Stimulated activated CD4-positive, alpha-beta T cell treated with anti-CD3 and anti-CD28 coated beads, Interleukin-4, amount 100 ng/mL, for 48 hours (primary cell): Measurements from ENCODE around the gene NPW.

Source experiments
- DNase-seq, 2 donors: peaks; one replicate each; pipeline ENCODE4 v3.0.0-alpha.2; 2020; ENCODE audit warnings: low read depth in 2 of 2

Gene NPW

DNA sequence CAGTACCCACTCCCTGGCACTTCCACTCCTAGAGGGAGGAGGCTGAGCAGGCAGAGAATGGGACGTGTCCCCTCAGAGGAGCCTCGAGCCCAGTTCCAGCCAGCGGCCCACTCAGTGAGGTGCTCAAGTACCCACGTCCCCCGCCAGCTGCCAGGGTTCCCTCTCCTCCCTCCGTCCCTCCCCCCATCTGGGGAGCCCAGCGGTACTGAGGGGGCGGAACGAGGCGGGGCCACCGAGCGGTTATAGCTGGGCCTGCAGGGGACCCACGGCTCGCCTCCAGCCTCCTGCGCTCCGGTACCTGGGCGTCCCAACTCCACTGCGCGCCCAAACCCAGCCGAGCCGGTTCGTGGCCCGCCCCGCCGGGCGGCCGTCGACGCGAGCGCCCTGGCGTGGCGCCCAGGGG, at the start of gene NPW:
TSS of gene NPW (plus strand) at position 268 of the 403 bp plus-strand sequence.
- DNase-seq, result no peak

DNA sequence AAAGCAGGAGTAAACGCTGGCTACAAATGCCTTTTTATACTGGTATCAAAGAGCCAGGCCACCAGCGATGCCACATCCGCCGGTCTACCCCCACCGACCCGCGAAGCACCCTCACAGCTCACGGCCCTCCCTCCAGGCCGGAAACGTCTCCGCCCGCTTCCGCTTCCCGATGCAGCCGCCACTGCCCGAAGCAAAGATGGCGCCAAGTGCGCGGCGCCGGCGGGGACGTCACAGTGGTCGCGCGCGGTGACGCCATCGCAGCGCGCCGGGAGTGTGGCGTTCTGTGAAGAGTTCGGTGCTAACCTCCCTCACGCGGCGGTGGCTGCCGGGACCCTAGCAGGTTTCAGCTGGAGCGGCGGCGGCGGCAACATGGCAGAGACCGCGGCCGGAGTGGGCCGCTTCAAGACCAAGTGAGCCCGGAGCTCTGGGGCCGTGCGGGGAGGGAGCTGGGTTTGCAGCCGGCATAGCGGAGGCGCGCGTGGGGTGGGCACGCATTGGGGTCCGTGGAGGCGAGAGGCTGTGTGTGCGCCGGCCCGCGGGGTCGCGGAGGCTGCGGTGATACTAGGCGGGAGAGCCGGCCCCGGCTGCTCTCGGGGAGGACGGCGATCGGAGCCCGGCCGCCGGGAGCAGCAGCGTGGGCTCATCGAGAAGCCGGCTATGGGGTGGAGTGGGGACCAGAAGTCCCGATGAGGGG, 47.6 kb upstream of the NPW start, which contains the start of gene TBL3:
TSS of gene TBL3 (plus strand) at position 258 of the 694 bp plus-strand sequence. CDS start at position 370, 112 bp downstream.
- DNase-seq, result peak; percentile 91 to 95

DNA sequence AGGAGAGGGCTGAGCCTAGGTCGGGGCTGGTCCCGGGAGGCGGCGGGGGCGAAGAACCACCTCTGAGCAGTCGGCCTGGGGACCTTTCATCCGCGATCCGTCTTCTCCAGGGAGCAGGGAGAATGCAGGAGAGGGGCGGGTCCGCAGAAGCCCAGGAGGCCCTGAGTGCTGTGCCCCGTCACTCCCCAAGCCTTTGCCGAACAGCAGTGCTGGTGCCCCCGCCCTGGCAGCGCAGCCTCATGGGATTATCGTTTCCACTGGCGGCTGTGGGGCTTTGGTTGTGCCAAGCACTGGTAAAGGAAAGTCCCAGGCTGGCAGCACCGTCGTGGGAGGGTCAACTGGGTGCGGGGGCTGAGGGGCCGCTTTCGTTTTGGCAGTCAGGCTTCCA, 47.1 kb upstream of the NPW start:
- DNase-seq, result no peak

DNA sequence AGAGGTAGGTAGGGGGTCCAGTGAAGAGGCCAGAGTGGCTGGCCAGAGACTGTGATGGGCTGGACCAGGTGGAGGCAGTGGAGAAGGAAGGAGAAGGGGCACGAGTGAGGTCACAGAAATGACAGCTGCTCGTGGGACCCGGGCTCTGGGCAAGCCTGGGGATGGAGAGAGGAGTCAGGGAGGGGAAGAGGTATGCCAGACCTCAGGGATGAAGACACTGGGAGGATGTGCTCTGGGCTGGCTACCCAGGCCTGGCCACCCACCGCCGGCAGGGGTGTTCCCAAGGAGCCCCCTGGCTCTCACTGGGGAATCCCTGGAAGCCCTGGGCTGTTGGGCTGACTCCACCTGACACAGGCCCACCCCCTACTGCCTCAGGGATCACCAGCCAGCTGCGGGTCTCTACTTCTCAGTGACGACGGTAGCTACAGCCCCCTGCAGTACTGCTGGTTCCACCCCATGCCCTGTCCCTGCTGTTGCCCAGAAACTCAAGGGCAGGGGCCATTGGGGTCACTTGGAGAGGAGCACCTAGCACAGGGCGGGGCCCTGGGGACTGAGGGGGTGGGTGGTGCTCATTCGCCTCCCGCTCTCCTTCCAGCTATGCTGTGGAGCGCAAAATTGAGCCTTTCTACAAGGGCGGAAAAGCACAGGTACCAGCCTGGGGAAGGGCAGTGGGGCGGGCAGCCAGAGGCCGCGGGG, 46.0 kb upstream of the NPW start:
- no peak for DNase-seq

DNA sequence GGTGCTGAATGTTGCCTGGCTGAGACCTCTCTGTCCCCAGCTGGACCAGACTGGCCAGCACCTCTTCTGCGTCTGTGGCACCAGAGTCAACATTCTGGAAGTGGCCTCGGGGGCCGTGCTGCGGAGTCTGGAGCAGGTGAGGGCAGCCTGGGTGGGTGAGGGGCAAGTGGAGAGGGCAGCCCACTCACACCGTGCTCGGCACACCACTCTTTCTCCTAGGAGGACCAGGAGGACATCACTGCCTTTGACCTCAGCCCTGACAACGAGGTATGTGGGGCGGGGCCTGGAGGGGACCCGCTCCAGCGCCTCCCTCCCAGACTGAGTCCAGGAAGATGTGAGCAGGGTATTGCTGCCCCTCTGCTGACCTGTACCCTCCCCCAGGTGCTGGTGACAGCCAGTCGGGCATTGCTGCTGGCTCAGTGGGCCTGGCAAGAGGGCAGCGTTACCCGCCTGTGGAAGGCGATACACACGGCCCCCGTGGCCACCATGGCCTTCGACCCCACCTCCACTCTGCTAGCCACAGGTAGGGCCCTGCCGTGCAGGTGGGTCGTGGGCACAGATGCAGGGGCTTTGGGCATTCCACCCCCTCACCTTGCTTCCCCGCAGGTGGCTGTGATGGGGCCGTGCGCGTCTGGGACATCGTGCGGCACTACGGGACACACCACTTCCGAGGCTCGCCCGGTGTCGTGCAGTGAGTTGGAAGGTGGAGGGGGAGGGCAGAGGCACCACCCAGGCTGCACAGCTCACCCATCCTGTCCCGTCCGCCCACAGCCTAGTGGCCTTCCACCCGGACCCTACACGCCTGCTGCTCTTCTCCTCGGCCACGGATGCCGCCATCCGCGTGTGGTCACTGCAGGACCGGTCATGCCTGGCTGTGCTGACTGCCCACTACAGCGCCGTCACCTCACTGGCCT, 45.2 kb upstream of the NPW start:
- DNase-seq, result no peak

DNA sequence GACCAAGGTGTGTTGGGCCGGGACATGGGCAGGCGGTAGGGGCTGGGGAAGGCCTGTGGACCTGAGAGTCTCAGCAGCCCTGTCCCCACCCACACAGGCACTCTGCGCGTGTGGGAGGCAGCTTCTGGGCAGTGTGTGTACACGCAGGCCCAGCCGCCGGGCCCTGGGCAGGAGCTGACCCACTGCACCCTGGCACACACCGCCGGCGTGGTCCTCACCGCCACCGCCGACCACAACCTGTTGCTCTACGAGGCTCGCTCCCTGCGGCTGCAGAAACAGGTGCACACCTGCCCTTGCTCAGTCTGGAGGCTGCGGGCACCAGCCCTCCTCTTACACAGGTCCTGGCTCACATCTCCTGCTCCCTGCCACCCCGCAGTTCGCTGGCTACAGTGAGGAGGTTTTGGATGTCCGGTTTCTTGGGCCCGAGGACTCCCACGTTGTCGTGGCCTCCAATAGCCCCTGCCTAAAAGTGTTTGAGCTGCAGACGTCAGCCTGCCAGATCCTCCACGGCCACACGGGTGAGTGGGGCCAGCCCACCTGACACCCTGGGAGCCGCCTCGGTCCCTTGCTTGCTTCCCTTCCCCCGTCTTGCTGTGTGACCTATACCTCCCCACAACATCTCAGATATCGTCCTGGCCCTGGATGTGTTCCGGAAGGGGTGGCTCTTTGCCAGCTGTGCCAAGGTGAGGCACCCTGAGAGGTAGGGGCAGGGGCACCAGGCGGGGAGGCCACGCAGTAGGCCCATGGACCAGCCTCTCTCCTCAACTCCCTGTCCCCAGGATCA, 44.0 kb upstream of the NPW start:
- no peak for DNase-seq

DNA sequence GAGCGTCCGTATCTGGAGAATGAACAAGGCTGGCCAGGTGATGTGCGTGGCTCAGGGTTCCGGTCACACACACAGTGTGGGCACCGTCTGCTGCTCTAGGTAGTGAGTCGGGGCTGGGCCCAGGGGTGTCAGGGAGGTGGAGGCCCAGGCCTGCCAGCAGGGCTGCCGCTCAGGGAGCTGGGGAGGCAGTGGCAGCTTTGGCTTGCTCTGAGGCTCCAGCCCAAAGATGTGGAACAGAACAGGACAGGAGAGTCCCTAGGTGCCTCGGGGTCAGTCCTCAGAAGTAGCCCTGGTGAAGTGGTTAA, 43.4 kb upstream of the NPW start:
- DNase-seq, result no peak

DNA sequence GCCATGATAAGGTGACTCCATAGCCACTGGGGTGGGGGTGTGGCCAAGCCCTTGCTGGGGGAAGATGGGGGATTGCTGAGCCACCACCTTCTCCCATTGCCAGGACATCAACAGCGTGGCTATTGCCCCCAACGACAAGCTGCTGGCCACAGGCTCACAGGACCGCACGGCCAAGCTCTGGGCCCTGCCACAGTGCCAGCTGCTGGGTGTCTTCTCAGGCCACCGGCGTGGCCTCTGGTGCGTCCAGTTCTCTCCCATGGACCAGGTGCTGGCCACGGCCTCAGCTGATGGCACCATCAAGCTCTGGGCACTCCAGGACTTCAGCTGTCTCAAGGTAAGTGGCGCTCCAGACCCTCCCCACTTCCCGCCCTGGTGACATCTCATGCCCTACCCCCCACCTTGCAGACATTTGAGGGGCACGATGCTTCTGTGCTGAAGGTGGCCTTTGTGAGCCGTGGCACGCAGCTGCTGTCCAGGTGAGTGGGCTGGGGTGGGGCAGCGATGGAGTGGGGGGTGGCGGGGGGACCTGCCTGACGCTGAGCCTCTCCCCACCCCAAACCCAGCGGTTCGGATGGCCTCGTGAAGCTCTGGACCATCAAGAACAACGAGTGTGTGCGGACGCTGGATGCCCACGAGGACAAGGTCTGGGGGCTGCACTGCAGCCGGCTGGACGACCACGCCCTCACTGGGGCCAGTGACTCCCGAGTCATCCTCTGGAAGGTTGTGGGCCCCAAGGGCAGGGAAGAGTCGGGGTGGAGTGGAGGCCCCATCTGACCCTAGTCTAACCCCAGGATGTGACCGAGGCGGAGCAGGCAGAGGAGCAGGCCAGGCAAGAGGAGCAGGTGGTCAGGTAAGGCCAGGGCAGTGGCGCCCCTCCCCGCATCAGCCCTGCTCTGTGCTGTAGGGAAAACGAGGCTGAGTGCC, 42.4 kb upstream of the NPW start:
- DNase-seq, result no peak

DNA sequence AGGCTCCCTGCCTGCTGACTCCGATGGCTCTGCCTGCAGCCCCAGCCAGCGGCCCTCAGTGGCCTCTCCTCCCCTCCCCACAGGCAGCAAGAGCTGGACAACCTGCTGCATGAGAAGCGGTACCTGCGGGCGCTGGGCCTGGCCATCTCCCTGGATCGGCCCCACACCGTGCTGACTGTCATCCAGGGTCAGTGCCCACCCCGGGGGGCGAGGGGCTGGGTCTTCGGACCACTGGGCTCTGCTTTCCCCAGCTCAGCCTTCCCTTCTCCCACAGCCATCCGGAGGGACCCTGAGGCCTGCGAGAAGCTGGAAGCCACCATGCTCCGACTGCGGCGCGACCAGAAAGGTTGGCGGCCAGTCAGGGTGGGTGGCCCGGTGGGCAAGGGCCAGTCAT, 41.7 kb upstream of the NPW start:
- DNase-seq, result no peak

DNA sequence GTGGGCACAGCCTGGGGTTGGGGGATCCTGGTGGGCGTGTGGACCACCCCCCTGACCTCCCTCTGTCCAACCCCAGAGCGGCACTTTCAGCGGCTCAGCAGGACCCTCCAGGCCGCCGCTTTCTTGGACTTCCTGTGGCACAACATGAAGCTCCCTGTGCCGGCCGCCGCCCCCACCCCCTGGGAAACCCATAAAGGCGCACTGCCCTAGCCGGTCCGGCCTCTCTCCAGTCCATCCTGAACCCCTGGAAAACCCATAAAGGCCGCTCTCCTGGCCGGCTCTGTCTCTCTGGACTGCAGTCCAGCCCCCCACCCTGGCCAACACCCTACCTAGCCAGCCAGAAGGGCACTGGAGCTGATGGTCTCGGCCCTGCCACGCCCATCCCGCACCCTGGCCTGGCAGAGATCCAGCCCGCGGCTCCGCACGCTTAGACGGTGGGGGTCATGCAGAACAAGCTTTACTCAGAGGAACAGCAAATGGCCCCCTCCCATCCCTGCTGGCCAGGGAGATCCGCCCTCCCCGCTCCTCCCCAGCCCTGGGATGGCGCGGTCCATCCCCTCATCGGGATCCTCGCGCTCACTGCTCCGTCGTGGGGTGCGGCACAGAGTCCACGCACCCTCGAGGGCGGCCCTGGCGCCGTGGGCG, 41.0 kb upstream of the NPW start:
- DNase-seq, result no peak

DNA sequence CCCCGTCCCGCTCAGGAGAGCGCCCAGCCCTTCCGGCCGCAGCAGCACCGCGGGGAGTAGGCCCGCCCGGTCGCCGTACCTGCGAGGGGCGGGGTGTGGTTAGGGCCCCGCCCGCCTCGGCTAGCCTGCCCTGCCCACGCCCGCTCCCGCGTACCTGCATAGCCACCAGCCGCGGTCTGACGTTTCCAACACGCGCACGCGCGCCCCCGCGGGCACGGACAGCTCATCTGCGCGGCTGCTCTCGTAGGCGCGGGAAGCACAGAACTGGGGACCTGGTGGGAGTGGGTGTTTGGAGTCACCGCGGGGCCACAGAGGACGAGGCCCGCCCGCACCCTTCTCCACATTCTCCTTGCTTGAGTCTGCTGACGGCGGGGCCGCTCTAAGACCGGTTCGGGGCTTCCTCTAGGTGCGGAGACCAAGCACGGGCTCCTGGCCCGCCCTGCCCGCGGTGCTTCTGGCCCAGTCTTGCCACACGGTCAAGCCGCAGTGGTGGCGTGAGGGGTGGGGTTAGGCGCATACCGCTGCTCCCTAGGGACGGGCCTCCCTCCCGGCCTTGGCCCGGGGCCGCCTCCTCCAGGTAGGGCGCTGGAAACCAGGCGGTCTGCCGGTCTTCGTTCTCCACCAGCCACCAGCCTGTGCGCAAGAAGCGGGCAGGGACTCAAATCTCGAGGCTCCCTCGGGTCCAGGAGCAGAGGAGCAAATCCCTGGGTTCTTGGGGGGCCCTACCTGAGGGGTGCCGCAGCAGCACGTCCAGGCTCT, 40.1 kb upstream of the NPW start:
- no peak for DNase-seq

DNA sequence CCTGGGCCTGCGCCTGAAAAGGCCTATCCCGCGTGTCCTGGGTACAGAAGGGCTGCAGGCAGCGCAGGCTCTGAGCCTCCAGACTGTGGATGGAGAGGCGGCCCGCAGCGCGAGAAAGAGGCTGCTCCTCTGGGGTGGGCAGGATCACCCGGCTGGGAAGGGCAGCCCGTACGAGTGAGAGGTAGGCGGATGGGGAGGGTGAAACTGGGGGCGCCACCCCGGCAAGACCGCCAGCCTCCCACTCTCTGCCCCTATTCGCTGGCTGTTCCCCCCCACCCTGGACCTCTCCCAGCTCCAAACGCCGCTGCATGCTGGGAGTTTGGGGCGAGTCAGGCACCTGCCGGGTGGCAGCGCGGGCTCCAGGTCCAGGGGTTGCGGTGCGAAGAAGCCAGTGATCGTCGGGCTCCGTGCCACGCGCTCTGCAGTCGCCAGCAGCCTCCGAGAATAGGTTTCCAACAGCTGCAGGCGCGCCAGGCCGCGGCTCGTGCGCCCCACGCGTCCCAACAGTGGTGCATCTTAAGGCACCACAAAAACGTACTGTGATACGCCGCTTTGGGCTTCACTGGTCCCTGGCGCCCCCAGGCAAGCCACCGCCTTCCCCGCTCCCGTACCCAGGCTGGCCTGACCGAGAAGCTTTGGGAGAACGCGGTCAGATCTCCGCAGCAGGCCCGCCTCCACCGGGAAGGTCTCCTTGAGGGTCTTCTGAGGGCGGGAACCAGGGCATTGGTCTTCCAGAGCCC, 39.4 kb upstream of the NPW start:
- DNase-seq, result no peak

DNA sequence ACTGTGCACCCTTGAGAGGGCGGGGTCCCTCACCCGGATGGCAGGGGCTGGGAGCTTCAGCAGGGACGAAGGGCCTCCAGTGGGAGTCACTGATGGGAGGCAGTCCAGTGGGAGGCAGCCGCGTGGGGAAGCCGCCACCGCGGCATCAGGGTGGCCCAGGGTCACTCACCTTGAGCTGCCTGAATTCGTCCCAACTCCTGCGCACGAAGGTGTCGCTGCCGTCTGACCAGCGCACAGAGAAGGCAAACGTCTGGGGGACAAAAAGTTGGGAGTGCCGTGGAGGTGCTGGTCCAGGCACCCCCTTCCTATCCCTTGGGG, 38.9 kb upstream of the NPW start:
- DNase-seq, result no peak

DNA sequence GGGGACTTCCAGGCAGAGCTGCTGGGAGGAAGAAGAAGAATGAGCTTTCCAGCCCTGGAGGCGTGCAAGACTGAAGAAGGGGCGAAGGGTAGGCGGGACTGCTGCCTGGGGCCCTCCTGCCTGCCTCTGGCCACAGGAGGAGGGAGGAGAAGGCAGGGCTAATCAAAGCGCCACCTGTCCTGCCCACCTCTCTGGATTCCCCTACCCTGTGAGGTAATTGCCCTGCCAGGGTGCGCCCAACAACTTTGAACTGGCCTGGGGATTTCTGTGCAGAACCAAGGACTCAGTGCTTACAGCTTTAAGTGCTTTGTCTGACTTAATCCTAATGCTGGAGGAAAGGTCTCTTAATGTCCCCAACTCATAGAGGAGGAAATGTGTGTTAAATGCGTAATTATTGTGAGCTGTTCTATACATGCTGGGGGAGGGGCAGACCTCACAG, 38.2 kb upstream of the NPW start, which contains the start of gene NOXO1:
TSS of gene NOXO1 (minus strand) at position 72 of the 439 bp plus-strand sequence. CDS start 290 bp downstream, outside the sequence.
- no peak for DNase-seq

DNA sequence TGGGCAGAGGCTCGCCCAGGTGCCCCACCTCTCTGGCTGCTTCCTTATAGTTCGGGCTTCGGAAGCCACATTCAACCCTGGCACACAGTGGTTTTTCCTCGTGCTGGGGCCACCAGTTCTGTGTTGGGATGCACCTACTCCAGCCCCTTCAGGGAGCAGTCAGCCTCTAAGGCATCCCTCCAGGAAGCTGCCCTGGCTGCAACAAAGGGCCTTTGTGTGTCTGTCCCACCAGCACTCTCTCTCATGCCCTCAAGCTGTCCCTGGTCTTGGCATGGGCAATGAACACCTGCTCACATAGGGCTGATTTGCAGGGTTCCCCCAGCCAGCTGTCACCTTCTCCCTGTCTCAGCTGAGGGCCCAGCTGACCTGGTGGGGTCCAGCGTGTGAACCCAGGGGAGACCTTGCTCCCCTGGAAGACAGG, 37.6 kb upstream of the NPW start:
- no peak for DNase-seq

DNA sequence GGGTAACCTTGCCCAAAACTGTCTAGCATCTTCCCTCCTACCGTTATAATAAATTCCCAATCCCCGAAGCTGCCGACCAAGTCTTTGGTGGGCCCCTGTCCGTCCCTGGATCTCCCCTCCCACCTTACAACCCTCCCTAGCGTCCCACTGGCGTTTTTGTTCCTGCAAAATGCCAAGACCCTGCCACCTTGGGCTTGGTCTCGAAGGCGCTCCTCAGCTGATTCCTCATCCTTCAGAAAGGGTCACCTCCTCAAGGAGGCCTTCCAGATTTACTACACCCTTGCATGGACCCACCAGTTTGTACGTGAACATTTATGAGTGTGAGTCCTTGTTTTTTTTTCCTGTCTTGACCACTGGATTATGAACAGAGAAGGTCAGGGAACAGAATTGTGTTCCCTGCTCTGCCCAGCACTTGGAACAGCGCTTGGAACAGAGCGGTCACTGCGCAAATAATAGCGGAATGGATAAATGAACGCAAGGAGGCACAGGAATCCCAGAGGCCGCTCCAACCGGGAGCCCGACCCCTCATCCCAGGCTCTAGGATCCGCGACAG, 36.5 kb upstream of the NPW start:
- DNase-seq, result no peak

DNA sequence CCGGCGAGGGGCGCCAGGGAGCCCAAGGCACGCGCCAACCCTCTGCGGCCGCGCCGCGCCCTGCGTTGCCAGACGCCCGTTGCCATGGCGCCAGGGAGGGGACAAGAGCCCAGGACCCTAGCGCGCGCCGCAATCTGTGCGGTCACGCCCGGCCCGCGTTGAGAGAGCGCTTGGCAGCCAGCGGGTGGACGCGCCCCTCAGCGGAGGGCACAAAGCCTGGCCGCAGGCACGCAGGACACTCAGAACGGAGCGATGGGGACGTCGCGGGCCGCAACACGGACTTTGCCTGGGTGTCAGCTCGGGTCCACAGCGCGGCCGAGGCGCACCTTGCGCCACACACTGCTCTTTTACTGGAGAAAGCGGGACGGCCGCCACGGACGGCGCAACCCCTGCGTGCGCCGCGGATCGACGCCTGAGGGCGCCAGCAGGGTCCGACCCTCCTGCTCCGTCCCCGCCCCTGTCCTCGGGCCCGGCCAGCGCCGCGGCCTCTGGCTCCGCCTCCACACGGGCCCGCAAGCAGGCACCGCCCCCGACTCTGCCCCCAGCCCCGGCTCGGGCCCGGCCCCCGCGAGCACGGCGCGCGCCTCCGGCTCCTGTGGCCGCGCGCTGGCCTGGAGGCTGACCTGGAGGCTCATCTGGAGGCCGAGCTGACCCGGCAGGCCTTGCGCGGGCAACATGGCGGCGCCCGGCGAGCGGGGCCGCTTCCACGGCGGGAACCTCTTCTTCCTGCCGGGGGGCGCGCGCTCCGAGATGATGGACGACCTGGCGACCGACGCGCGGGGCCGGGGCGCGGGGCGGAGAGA, 35.8 kb upstream of the NPW start, which contains the start of gene GFER:
TSS of gene GFER (plus strand) at position 650 of the 803 bp plus-strand sequence. CDS start at position 676, 26 bp downstream.
- peak in 1 of 2 donors; percentile 80 for DNase-seq
